Measurements from ENCODE around the gene SEPTIN6. TPM values are rescaled to one million over a fixed set of nuclear protein-coding genes. Genes with fewer than 3 reads are reported as not detected.
A peak's percentile ranks its signal among the peaks of the same experiment; 100 is the strongest.

Gene SEPTIN6
- total RNA-seq, 4 donors from 2014 or later: 18.8 to 35.8 (median 29.7) TPM

GRCh38 chrX:119690921-119691716 lies 1.8 kb downstream of the SEPTIN6 start:
- Histone ChIP-seq H3K4me1 (peaks cover 0 to 23% (median 2%) of the 10 kb centered on the region in 4 donors), H3K9me3 (no peaks in the 10 kb centered on the region), H3K36me3 (no peaks in the 10 kb centered on the region), H3K4me3 (peak overlapping the region in 1 of 4 donors; percentile 76), H3K27me3 (no peaks in the 10 kb centered on the region), H3K27ac (peak overlapping the region in 1 of 4 donors; percentile 79)
- DNase-seq (ENCODE audit: low spot score in 2 of 2): no peak
- 50 to 53% methylated on average over 8 of the region's 8 CpGs for WGBS, 2 donors
- TF ChIP-seq EP300 (IDR thresholded peaks at IDR 0.05) (no peak), CTCF (IDR thresholded peaks at IDR 0.05) (no peak), POLR2A (IDR thresholded peaks at IDR 0.05) (no peak)

- Histone ChIP-seq H3K27me3 (no peaks in the 10 kb centered on the region), H3K27ac (no peak overlapping the region), H3K9me3 (no peaks in the 10 kb centered on the region), H3K4me3 (no peak overlapping the region), H3K4me1 (peaks cover 0 to 23% (median 4%) of the 10 kb centered on the region in 4 donors), H3K36me3 (no peaks in the 10 kb centered on the region)
- TF ChIP-seq POLR2A (IDR thresholded peaks at IDR 0.05) (no peak), EP300 (IDR thresholded peaks at IDR 0.05) (no peak), CTCF (IDR thresholded peaks at IDR 0.05) (no peak)
- DNase-seq (ENCODE audit: low spot score in 2 of 2): no peak
- WGBS, 2 donors: 64 to 76% methylated on average over 2 to 4 of the region's 4 CpGs
Observed at GRCh38 chrX:119688911-119689321, 4.1 kb downstream of the SEPTIN6 start.

- no peak for DNase-seq (ENCODE audit: low spot score in 2 of 2)
- Histone ChIP-seq H3K4me3 (no peak overlapping the region), H3K4me1 (peaks cover 0 to 19% (median 4%) of the 10 kb centered on the region in 4 donors), H3K36me3 (no peaks in the 10 kb centered on the region), H3K9me3 (no peaks in the 10 kb centered on the region), H3K27me3 (no peaks in the 10 kb centered on the region), H3K27ac (peak overlapping the region in 1 of 4 donors; percentile 26)
- TF ChIP-seq EP300 (IDR thresholded peaks at IDR 0.05) (no peak), POLR2A (IDR thresholded peaks at IDR 0.05) (no peak), CTCF (IDR thresholded peaks at IDR 0.05) (no peak)
- 74 to 78% methylated on average over 5 of the region's 5 CpGs for WGBS, 2 donors
Observed at GRCh38 chrX:119687661-119688413, 5.1 kb downstream of the SEPTIN6 start.

GRCh38 chrX:119686087-119686691 lies 6.8 kb downstream of the SEPTIN6 start:
- peaks cover 0 to 11% (median 4%) of the 10 kb centered on the region in 4 donors for H3K4me1 ChIP-seq
- no peak for TF ChIP-seq EP300 (IDR thresholded peaks at IDR 0.05)
- no peak for TF ChIP-seq POLR2A (IDR thresholded peaks at IDR 0.05)
- TF ChIP-seq CTCF (IDR thresholded peaks at IDR 0.05): no peak
- DNase-seq (ENCODE audit: low spot score in 2 of 2): no peak
- H3K27ac ChIP-seq: peak overlapping the region; percentile 74 to 86 (median 80)
- 44 to 64% methylated on average over 7 to 12 of the region's 12 CpGs for WGBS, 2 donors
- no peak overlapping the region for H3K4me3 ChIP-seq
- H3K27me3 ChIP-seq: no peaks in the 10 kb centered on the region
- no peaks in the 10 kb centered on the region for H3K9me3 ChIP-seq
- no peaks in the 10 kb centered on the region for H3K36me3 ChIP-seq

All from tibial nerve (tissue), 4 donors.